GM21576 (cell line): ENCODE measurements around the gene PFKFB3.
"Not testable (repeated sequence)": the region's sequence is repeated elsewhere in the genome, so short reads cannot be mapped to it uniquely, and the experiment has no call there.

Source experiments
- ATAC-seq: cut with Tn5 transposase; IDR thresholded peaks from one replicate; pipeline ENCODE4 v1.9.1; 2021; ENCODE audit warnings: mild to moderate bottlenecking, moderate library complexity; ENCODE audit not compliant: unreplicated experiment

PFKFB3 gene

GRCh38 chr10:6177880-6178281, 24.9 kb upstream of the PFKFB3 start:
- no peak for ATAC-seq

DNA sequence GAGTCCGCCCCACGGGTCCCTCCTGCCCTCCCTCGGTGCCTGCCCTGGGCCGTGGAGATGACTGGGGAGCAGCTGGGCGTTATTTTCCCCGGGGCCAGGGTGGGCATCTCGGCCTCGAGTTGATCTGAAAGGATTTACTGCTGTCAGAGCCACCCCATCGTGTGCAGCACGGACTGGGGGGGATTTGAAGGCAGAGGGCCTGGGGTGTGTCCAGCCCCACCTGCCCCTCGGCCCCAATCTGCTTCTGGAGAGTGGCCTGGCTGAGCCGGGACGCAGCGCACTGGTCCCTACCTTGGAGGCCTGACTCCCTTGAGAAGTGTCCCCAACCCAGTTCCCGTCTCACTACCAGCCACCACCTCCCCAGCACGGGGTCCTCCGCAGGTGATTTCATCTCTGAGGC, 24.2 kb upstream of the PFKFB3 start:
- ATAC-seq: no peak

DNA sequence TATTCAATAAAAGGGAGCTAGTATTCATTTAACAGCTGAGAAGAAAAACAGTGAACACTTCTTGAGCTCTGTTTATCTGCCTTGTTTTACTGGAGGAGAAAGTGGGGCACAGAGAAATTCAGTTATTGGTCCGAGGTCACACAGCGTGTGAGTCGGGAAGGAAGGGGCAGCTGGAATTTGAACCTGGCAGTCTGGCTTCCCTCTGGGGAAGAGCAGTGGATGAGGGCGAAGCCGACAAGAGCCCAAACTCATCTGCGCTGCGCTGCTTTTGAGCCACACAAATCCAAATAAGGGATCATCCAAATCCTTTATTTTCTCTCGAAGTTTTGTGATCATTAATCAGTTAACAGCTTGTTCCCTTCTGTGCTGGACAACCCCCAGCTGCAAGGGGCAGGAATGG, 23.7 kb upstream of the PFKFB3 start:
- ATAC-seq: no peak

- no peak for ATAC-seq
These were observed 22.1 kb upstream of the PFKFB3 start for GRCh38 chr10:6180480-6181110.

DNA sequence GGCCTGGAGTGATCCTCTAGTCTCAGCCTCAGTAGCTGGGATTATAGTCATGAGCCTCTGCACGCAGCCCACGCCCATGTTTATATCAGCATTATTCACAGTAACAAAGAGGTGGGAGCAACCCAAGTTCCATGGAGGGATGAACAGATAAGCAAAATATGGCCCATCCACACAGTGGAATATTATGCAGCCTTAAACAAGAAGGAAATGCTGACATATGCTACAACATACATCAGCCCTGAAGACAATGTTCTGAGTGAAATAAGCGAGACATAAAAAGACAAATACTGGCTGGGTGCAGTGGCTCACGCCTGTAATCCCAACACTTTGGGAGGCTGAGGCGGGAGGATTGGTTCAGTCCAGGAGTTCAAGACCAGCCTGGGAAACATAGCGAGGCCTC, 21.5 kb upstream of the PFKFB3 start:
- no peak for ATAC-seq

GRCh38 chr10:6182454-6183098, 20.2 kb upstream of the PFKFB3 start:
- no peak for ATAC-seq

- ATAC-seq: no peak
These were observed 17.6 kb upstream of the PFKFB3 start for GRCh38 chr10:6185039-6185716.

DNA sequence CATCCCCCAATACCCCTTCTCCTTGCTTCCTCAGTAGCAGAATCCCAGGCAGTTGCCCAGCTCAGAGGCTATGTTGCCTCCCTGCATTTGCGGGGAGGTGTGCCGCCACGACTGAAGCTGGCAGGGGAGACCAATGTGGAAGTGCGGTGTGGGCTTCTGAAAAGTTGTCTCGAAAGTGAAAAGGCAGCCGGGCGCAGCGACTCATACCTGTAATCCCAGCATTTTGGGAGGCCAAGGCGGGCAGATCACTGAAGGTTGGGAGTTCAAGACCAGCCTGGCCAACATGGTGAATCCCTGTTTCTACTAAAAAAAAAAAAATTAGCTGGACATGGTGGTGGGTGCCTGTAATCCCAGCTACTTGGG, 15.9 kb upstream of the PFKFB3 start:
- no peak for ATAC-seq

- peak; percentile 48 for ATAC-seq
These were observed 15.5 kb upstream of the PFKFB3 start for GRCh38 chr10:6187278-6187677.

DNA sequence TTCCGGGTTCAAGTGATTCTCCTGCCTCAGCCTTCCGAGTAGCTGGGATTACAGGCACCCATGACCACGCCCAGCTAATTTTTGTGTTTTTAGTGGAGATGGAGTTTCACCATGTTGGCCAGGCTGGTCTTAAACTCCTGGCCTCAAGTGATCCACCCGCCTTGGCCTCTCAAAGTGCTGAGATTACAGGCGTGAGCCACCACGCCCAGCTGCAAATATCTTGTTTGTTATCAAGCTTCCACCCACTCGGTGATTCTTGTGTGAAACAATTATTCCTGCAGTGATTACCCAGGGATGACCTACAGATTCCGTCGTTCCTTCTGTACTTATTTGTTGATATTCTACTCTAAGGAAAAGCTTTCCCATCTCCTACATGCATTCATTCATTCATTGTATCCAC, 12.7 kb upstream of the PFKFB3 start:
- not testable (repeated sequence) for ATAC-seq

DNA sequence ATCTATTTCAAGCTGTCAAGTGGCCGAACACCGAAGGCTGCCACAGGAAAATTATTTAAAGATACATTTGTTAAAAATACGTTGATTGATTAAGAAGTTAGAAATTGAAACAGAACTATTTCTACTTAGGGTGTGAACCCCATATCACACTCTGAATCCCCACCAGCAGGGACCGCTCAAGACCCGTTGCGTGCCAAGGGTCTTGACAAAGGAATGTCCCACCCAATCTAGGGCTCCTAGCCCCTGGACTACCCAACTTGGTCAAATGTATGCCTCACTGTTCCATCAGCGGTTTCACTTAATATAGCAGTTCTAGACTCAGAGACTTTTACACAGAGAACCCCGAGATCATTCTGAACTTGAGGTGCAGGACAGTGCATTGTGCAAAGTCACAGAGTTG, 11.6 kb upstream of the PFKFB3 start:
- no peak for ATAC-seq

- ATAC-seq: no peak
These were observed 11.2 kb upstream of the PFKFB3 start for GRCh38 chr10:6191569-6191968.

GRCh38 chr10:6193342-6193741, 9.4 kb upstream of the PFKFB3 start:
- not testable (repeated sequence) for ATAC-seq

- ATAC-seq: no peak
These were observed 8.4 kb upstream of the PFKFB3 start for GRCh38 chr10:6194311-6194710.

GRCh38 chr10:6195376-6195775, 7.4 kb upstream of the PFKFB3 start:
- ATAC-seq: no peak

- ATAC-seq: no peak
These were observed 6.9 kb upstream of the PFKFB3 start for GRCh38 chr10:6195846-6196245.

- not testable (repeated sequence) for ATAC-seq
These were observed 6.2 kb upstream of the PFKFB3 start for GRCh38 chr10:6196524-6196923.

DNA sequence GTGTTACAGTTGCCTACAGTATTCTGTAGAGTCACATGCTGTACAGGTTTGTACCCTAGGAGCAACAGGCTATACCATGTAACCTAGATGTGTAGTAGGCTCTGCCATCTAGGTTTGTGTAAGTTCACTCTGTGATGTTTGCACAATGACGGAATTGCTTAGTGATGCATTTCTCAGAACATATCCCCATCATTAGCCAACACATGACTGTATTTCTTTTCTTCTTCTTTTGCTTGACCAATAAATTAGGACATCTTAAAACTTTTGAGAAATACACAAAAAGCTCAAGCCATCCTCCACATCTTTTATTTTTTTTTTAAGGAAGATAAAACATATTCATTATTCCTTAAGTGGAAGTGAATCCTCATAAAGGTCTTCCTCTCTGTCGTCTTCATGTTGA, 5.4 kb upstream of the PFKFB3 start:
- ATAC-seq: no peak

DNA sequence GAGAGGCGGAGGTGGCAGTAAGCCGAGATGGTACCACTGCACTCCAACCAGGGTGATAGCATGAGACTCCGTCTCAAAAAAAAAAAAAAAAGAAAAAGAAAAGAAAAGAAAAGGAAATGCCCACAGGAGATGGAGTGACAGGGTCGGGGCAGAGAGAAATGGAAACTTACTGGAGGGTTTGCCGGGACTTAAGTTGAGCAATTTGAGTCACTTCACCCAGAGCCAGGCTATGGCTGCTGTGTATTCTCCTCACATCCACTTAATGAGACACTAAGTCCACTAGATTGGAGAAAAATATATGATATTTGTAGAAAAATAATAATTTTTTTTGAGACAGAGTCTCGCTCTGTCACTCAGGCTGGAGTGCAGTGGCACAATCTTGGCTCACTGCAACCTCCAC, 4.6 kb upstream of the PFKFB3 start:
- ATAC-seq: no peak

GRCh38 chr10:6199131-6199733, 3.5 kb upstream of the PFKFB3 start:
- no peak for ATAC-seq

GRCh38 chr10:6200440-6200733, 2.3 kb upstream of the PFKFB3 start:
- no peak for ATAC-seq
